Activated naive CD4-positive, alpha-beta T cell (primary cell): ENCODE results near the gene TP73.

Experiments
- DNase-seq, 4 experiments: peaks; one replicate each; lab custom pipeline; 2025; lab: John Stamatoyannopoulos, UW

Gene TP73

DNA sequence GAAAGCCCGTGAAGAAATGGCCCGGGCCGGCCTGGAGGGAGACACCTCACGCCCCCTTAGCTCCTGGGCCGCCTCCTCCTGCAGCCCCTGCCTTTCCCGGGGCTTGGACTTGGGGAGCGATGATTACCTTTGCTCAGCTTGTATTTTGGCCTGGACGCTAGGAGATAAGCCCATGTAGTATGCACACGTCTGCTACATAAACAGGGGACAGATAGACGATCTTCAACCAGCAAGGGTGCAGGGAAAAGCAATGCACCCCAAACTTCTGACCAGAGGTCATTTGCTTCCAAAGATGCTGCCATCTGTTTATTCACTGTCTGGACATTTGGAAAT, 936 bp downstream of the TP73 start:
- DNase-seq = no peak

DNA sequence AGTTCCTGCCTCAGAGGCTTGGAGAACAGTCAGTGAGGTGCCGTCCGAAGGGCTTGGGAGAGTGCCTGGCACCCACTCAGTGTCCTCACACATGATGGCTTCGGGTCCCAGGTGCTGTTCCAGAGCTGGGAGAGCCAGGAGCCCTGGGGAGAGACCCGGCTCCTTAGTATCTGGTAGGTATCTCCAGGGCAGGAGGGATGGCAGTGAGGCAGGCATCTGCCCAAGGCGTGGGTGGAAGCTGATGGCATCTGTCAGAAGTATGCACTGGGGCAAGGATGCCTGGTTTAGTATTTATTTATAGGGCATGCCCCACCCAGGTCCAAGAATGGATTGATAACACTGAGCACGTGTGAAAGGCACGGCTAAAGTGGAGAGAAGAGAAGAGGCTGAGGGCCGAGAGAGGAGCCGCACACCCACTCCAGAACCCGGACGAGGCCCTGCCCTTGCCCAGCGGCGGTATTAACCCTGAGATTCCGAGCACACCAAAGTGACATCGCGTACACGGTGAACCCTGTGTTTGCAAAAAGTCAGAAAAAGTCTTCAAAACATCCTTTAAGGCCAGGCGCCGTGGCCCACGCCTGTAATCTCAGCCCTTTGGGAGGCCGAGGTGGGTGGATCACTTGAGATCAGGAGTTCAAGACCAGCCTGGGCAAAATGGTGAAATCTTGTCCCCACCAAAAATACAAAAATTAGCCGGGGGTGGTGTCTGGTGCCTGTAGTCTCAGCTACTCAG, 2.4 kb downstream of the TP73 start:
- DNase-seq = no peak

DNA sequence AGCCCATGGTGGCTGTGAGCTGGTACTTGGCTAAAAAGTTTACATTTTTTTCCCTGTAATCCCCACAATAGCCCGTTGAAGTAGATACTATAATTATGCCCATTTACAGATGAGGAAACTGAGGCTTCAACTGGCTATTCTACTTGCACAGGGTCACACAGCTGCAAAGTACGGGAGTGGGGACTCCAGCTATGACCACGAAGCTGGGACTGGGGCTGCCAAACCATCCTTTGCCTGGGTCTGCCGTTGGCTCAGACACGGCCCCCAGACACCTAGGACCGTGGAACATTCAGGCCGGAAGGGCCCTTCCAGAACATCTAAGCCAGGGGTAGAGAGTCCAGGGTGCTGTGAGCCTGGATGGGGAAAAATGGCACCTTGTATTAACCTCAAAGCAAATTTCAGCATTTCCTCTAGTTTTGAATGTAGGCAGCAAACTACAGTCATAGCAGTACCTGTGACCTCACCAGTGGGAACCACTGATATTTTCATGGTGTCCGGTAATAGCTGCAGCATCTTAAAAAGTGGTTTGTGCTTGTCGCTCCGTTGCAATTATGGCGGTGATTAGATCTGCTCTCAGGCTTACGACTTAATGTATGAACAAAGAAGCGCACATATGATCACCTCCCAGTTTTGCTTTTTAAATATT, 4.3 kb downstream of the TP73 start:
- DNase-seq = no peak

DNA sequence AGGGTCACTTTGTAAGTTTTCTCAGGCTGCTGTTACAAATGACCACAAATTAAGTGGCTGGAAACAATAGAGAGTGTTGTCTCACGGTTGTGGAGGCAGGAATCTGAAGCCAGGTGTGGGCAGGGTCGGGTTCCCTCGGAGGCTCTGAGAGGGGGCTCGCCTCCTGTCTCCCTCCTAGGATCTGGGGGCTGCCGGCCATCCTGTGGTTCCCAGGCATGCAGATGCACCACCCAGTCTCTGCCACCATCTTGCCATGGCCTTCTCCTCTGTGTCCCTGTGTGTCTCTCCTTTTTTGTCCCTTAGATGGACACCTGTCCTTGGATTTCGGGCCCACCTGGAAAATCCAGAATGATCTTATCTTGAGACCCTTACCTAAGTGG, 4.8 kb downstream of the TP73 start:
- no peak for DNase-seq

DNA sequence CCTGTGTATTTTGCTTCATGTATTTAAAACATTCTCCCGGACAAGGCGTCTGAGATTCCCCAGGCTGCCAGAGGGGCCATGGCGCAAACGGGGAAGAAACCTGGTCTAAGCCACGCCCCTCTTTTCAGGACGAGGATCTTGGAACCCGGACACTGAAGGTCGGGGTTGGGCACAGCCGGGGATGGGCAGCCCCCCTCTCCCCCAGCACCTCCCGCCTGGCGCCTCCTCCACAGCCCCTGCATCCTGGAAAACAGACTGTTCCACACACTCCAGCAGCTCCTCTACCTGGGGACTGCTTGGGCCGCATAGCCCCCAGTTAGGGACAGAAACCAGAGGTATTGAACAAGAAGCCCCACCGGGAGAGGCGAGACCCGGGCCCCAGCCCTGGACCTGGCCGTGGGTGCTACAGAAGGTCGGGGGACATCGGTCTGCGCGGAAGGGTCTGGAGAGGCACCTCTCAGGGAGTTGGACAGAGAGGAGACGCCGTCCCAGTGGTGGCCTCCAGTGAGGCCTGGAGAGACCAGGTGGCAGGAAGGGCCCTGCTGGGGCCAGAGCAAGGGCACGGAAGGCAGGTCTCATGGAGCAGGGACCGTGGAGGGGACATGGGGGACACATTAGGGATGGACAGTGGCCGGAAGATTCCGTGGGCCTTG, 5.4 kb downstream of the TP73 start:
- no peak for DNase-seq

DNA sequence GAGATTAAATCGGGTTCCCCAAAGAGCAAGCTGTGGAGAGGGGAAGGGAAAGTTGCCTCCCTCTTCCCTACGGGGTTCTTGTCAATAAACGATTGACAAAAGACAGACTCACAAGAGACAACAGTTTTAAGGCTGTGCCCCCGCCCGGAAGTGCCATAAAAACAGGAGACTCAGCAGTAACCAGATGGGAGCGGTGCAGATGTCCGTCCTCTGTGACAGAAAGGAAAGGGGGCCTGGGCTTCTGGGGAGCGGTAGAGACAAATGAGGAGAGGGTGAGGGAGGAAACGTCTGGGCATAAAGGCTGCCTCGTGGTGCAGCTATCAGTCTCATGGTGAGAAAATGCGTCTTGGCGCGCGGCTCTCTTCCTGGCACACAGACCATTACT, 5.9 kb downstream of the TP73 start:
- no peak for DNase-seq

DNA sequence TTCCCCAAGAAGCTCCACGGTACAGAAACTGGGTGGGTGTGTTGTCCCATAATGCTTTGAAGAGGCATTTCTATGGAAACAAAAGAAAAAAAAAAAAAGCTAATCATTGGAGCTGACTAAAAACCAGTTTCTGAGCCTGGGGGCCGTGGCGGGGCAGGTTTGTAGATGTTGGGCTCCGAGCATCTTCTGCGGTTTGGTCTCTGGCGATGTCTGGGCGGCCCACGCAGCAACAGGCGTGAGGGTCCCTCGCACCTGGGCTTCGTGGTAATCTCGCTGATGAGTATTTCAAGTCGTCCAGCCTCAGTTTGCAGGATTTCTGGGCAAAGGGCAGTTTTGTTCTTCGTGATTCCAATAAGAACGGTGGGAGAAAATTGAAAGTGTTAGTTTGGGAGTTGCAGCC, 6.8 kb downstream of the TP73 start:
- no peak for DNase-seq

DNA sequence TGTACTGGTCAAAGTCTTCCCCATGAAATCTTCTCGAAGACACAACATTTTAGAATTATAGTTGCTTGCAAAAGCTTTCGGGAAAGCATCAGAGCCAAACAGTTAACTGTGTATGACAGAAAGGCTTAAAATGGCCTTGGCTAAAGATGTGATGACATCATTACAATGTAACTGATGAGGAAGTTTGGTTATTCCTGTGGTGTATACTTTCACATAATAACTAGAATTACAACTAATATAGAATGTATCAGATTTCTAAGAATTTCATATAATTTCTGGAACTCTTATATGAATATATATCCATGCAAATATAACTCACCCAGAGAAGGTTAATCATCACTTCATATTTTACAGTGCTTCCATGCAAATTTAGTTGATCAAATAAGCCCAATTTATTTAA, 8.4 kb downstream of the TP73 start:
- DNase-seq = no peak

DNA sequence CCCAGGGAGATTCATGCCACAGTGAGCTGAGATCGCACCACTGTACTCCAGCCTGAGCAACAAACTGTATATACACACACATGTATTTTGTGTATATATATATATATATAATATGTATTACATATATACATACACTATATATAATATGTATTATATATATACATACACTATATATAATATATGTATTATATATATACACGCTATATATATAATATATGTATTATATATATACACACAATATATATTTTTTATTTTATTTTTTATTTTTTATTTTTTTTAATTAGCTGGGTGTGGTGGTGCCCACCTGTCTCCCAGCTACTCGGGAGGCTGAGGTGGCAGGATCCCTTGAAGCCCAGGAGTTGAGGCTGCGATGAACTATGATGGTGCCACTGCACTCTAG, 9.3 kb downstream of the TP73 start:
- no peak for DNase-seq

DNA sequence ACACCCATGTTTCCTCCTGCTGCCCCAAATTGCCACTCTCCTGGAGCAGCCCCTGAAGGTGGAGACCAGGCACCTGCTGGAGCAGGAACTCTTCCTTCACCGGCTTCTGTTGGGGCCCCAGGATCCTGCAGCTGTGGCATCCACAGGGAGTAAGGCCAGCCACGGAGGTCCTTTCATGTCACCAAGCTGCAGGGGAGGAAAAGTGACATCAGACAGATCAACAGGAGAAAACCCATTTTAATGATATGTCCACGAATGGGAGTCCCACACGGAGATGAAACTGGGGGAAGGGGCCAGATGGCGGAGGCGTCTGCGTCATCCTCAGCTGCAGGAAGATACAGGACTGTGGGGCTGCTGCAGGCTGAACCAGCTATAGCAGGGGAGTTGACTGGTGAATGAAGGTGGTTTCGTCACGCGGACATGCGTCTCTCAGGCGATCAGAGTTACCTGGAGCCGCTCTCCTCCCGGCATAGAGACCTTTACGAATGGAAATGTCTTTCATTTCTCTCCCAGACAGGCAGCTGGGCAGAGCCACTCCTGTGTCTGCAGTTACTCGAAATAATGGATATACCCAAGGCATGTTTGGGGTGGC, 9.9 kb downstream of the TP73 start:
- DNase-seq = no peak

DNA sequence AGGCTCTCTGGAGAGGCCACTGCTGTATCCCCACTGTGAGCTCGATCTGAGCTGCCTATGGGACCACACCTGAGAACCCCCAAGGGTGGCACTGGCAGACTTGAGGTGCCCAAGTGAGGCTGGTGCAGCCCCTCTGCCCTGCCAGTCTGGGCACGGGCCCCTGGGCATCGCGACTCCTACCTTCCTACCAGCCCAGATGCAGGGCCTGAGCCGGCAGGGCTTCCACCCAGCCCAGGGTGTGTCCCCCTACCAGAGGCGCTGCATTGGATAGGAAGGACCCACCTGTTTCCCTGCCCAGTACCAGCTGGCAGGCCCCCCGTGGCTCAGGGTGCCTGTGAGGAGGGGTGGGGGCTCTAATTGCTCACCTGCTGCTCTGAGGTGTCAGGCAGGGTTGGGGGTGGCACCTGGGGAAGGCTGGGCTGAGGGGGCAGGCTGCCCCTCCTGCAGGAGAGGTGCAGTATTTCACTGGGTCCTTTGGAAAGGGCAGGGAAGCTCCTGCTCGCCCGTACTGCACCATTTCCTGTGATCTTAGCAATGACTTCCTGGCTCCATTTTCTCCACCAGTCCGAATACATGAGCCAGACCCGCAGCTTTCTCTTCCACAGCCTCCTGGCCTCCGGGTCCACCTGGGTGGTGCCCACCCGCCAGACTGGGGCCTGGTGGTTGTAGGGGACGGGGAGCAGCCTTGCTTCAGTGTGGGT, 11.8 kb downstream of the TP73 start:
- no peak for DNase-seq

DNA sequence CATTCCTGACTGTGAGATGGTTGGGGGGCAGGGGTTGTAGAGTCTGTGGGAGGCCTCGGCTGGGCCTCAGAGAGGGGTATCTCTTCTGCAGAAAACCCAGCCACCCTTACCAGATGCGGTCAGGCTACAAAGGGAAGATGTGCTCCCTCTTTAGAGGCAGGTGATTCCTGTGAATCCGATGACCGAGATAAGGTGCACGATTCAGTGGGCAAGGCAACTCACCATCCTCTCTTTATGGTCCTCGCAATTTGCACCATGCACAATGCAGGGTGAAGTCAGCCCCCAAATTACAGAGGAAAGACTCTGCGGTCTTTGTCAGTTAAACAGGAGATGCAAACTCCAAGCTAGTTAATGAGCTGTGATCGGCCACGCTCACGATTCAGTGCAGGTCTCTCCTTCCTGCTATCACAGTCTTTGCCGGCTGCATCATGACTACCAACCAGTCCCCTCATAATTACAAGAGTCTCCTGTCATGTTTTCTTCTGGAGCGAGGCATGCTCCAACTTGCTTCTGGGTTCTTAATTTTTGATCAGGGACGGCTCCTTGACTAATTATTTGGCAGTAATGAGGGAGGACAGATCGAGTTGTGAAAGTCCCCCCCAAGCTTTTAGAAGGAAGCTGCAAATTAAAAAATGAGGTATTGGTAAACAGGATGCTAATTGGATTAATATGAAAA, 12.5 kb downstream of the TP73 start:
- DNase-seq = no peak

DNA sequence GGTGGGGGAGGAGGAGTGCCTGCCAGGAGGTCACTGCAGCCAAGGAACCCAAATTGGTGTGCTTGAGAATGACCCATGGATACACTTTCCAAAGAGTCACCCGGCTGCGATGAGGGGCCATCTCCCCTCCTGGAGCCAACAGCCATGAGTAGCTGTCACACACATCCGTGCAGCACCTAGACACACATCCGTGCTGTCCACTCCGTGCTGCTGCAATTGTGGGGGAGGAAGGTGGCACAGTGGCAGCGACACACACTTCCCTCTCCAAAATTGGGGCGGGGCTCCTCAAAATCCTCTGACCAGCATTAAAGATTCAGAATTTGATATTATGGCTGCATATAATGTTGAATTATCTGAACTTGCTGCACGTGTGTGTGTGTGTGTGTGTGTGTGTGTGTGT, 15.8 kb downstream of the TP73 start:
- DNase-seq = no peak

DNA sequence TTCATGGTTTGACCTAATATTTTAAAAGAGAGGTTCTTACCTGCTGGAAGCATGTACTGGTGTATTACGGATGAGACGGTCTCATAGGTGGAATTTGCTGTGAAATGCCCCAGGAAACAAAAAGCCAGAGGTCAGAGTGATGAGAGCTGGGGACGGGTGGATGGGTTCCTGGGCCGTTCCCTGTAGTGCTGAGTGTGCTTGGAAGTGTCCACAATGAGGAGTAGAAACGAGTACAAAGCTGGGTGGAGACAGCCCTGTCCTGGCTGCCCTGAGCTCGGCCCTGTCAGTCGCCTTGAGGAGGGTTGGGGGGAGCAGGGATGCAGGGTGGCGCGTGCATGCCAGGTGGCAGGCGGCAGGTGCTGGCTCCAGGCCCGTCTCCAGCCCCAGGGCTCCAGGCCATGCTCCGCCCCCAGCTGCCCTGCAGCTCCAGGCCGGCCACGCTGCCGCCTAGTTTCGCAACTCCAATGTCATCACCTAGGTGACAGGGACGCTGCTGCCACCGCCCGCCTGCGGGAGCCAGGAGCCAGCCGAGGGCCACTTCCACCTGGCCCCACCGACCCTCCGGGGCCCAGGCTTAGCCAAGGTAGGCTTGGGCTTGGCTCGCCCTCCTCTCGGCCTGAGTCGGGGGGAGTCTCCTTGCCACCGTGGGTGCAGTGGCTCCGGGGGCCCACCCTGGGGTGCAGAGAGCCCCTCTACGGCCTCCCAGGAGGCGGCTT, 16.4 kb downstream of the TP73 start:
- no peak for DNase-seq

DNA sequence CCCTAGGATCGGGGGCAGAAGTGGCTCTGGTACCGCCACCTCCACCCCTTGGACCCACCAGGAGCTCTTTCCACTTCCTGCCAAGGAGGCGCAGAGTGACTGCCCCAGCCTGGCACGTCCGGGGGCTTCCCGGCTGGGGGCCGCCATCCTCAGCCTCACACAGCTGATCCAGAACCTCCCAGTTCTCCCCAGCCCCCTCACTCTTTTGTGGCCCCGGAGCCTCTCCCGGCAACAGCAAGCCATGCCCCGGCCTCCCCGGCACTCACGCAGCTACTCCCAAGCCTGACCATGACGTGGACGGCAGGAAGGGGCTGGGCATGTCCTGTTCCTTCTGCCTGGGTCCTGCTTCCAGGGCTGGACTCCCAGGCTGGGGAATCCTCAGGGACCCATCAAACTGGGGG, 17.1 kb downstream of the TP73 start:
- DNase-seq = no peak

DNA sequence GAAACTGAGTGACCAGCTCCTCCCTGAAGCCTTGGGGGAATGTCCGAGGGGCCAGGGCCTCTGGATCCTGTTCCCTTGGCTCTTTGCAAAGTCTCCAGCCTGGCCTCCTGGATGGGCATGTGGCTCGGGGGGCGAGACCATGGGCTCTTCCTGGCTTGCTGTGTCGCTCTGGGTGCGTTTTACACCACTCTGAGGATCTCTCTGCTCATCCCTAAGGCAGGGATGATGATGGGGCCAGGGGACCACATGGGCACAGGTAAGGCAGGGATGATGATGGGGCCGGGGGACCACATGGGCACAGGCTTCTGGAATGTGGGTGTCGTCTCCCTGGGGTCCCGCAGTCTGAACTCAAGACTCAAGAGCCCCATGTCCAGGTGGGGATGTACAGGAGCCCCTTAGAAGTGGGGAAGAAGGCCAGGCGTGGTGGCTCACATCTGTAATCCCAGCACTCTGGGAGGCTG, 17.7 kb downstream of the TP73 start:
- DNase-seq = no peak

DNA sequence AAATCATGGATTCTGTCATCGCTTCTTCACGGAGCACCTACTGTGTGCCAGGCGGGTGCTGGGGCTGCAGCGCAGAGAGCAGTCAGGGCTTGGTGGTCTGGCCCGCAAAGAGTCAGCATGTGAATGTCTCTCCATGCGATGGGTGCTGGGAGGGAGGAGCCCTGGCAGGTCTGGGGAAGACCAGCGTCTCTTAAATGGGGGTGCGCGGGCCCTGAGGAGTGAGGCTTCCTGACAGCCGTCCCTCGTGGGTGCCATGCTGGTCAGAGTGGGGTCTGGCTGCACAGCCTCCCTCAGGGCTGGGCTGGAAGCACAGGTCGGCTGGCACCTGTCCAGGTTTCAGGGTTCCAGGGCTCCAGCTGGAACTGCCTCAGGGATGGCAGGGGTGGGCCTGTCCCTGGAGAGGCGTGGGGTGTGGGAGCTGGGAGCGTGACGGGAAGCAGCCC, 18.5 kb downstream of the TP73 start:
- no peak for DNase-seq

DNA sequence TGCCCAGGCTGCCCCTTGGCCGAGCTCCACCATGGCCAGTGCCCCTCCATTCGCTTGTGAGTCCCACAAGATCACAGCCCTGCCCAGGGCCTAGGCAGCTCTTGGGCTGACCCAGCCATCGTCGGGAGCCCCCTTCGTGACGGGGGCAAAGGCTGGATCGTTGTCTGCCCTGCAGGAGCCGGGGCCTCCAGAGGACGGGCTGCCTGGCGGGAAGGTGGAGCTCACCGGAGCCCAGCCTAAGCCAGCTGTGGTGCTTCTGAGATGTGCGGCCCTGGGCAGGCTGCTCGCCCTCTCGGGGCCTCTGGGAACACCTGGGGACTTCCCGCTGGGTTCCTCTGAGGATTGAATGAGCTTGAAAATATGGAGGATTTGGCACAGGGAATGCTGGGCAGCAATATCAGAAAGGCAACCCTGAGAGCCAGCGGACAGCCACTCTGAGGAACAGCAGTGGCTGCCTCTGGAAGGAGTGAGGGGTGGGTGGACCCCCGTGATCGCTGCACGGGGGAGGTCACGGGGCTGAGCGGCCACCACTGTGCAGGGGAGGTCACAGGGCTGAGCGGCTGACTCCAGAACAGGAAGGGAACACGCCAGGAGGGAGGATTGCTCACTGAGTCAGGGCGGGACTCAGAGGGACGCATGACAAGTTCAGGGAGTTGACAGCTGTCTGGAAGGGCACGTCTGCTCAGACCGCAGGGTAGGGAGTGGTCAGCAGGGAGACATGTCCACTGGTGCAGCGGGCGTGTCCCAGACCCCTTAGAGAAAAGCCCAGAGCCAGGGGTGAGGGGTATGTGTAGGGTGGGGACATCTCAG, 19.3 kb downstream of the TP73 start:
- no peak for DNase-seq

DNA sequence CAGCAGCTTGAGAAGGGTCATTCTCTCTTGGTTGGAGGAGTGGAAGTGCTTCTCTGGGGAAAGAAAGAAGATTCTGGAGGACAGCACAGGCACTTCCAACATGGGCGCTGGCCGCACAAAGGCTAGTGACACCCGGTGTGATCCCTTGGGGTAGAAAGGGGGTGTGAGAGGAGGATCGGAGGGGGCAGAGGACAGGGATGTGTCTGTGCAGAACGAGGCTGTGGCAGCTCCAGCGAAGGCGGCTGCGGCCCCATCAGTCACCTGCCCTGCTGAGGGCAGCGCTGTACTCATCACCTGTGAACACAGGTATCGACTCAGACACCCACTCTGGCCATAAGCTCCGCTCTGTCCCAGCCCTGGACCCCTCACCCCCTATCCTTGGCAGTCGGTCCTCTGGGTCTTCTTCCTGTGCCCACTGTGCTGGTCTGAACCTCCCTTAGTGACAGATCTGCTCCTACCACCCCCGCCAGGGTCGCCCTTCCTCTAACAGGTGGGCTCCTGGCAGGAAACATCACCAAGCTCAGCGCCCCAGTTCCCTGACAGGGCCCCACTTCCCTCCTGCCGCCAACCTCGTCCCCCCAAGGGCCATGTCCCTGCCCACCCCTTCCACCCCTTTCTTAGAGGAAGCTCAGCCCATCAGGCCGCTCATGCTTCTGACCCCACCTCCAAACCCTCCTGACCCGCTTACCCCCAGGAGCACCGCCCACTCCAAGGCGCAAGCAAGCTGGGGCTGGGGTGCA, 20.1 kb downstream of the TP73 start:
- DNase-seq = no peak

DNA sequence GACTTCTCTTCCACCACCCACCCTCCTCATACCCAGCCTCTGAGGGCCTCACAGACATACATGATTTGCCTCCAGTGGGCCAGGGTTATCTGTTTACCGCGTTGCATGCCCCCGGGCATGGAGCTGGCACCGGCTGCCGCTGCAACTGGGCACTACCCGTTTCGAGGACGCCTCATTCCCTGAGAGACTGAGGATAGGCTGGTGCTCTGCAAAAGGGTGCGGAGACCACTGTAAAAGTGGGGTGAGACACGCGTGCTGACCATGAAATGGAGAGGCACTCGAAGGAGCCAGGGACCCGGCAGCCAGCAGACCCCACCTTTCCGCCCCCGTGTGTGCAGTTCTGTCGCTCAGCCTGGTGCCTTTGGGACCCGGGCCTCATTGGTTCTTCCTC, 20.6 kb downstream of the TP73 start:
- DNase-seq = no peak
